HG03575 (cell line): ENCODE data around the gene IRX4.

ENCODE experiments used
- ATAC-seq: cut with Tn5 transposase; IDR thresholded peaks from one replicate; pipeline ENCODE4 v1.9.1; 2021; ENCODE audit not compliant: unreplicated experiment, insufficient number of reproducible peaks, low FRiP score; ENCODE audit errors: extremely low read depth

The IRX4 gene

DNA sequence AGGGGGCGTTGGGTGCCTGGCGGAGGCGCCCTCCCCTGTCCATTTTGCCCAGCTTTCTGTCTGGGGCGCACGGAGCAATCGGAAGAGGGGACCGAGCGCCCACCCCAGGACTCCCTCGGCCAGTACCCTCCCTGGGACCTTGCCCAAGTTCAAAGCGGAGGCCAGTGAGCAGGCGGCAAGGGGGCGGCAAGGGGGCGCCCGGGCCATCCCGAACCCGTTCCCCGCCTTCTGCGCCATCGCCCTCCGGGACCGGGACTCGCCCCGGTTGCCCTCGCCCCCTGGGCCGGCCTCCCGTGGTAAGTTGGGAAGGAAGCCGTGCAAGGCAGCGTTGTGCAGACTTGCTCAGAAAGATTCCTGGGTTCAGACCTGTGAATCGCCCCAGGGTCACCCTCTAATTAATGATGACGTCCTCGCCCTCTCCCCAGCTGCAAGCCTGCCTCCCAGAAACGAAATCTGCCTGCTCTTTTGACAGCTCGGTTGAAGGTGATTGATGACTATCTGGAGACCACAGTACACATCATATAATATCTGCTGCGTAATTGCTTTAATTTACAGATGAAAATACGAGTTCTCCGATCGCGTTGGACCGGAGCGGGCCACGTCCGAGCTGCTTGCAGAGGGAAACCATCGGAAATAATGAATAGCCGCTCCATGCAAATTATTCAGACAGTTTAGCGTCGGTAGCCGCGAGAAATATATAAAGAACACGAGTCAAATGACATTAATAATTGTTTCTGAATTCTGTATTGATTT, 1.4 kb upstream of the IRX4 start:
- ATAC-seq, result no peak

DNA sequence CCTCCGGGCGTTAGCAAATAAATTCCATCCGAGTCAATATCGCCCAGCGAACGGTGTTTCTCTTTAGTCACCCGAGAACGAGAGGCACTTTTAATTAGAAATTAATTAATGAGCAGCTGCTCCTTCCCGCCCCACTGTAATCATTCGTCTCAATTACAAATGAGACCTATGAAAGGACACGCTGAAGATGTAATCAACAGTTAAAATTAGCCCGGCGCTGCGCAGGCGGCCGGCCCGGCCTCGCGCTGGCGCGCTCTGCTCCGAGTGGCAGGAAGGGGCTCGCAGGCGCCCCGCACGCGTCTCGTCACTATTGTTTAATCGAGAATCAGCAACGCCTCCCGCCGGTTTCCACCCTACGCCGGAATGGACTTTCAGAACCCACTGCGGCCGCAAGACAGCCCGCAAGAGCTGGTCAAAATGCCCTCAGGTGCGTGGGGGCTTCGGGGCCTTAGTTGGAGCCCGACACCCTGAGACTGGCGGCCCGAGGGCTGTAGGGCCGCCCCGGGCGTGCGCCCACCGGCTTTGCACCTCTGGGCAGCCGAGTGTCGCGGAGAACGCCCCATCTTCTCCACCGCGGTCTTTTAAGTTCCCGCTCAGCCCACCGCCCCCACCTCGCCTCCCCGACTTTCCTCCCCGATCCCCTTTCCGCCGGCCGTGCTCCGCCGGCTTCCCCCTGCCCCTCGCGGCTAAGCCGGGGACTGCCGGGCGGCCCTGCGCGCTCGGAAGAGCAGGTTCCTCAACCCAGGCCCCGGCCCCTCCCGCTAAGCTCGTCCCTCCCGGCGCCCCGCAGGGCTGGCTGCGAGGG, 597 bp upstream of the IRX4 start:
- ATAC-seq, result no peak

DNA sequence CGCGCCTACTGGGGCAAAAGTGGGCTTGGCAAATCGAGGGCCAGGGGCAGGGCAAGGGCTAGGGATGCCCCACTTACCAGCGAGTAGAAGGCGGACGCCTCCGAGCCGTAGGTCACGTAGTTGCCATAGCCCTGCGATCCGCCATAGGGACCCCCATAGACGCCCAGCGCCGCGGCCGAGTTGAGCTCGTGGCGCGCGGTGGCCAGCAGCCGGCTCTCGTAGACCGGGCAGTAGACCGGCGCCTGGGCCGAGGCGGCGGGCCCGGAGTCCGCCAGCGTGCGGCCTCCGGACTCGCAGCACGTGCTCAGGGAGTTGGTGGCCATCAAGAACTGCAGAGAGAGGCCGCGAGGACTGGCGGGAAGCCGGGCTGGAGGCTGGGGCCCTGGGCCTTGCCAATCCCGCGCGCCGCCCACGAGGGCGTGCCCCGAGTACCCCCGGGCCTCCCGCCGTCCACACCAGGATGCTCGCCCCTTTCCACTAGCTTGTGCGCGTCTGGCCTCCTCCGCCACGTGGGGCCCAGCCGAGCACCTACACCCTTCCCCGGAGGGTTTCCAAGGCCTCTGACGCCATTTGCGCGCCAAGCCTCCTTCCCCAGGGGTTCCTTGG, 891 bp downstream of the IRX4 start:
- ATAC-seq, result no peak

DNA sequence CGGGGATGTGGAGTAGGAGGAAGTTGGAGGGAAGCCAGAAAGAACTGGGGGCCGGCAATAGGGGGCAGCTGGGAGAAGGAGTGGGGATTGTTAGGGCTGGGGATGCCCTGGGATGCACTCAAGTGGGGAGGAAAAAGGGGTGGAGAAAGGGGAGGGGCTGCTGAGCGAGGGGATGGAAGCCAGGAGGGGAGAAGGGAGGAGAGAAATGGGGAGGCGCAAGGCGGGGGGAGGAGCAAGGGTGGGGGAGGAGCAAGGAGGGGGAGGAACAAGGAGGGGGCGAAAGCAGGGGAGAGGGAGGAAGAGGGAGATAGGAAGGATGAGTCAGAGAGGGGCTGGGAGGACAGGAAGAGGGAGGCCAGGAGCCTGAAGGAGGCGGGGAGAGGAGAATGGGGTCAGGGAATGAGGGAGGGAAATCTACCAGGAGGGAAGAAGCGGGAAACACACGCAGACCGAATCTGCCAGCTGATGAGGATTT, 1.6 kb downstream of the IRX4 start:
- ATAC-seq, result no peak

DNA sequence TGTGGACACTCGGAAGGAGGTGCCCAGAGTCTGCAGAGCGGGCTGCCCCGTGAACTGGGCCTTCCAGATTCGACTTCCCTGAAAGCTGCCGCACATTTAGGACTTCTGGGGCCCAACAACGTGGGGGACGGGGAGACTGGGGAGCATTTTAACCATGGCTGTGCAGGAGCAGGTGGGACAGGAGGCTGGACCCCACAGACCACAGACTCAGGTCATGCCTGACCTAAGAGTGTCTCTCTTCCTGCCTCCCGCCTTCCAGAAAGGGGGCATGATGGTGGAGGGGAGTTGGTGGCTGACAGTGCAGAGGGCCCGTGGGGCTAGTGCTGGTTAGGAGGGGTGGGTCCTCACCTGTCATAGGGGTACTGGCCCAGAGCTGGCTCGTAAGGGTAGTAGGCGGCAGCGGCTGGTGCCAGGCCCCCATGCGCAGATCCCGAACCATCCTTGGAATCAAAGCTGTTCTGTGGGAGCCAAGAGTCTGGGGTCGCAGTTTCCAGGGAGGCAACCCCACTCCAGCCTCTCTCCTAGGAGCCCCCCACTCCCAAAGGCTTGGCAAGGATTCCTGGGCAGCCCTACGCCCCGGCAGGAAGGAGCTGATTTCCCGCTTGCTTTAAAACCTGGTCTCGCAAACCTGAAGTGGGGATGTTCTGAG, 2.2 kb downstream of the IRX4 start:
- ATAC-seq, result no peak

DNA sequence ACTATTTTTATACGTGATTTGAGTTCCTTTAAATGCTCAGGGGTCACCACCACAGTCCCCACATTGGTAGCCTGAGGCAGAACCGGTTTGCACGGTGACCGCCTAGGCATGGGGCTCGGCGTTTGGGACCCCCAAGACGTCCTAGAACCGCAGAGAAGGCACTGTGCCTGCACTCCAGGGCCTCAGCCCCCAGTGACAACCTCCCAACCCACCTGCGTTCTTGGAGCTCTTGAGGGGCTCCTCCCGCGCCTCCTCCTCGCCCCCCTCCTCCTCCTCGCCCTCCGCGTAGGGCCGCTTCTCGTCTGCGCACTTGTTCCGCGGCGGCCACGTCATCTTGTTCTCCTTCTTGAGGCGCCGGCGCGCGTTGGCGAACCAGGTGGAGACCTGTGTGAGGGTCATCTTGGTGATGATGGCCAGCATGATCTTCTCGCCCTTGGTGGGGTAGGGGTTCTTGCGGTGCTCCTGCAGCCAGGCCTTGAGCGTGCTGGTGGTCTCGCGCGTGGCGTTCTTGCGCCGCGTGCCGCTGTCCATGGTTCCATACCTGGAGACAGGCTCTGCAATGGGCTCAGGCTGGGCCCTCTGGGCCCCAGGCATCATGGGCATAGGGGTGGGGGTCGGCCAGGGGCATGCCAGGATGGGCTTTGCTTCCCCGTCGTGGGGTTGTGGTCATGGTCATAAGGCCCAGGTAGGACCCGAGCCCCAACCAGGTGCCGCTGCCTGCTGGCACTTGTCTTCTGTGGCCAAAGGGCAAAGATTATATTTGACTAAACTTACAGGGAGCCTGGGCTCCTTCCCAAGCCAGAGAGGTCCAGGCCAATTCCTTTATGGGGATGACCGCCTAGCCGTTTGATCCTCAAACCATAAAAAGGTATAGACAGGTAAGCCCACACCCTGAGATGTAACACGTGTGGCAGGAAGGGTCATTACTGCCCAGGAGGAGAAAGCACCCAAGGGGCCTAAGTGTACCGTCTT, 3.1 kb downstream of the IRX4 start:
- ATAC-seq, result no peak

DNA sequence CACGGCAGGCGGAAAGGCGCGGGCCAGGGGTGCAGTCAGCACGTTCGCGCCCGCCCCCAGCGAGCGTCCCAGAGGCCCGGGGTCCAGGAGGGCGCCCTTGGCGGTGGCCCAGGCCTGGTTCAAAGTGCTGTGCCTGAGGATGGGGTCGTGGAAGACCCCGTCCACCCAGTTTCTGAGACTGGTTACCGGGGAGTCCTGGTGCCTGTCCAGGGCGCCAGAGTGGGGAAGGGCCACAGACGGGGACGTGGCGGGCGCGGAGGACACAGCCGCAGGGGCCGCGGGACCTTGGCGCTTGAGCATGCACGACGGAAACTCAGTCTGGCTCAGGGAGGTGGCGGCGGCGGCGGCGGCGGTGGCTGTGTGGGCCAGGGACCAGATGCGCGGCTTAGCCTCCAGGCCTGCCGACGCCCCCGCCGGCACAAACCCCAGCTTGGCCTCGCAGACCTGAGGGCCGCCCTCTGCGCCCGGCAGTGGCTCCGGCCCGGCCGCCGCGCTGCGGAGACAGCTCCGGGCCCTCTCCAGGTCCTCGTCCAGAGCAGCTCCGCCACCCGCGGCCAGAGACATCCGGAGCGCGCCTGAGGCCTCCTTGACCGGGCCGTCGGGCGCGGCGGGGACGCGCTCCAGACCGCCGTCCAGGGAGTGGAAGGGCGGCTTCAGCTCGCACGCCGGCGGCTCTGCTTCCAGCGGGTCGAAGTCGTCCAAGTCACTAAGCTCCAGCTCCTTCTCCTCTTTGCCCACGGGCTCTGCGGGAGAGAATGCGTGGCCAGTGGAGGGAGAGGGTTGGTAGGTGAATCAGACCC, 4.5 kb downstream of the IRX4 start:
- no peak for ATAC-seq

DNA sequence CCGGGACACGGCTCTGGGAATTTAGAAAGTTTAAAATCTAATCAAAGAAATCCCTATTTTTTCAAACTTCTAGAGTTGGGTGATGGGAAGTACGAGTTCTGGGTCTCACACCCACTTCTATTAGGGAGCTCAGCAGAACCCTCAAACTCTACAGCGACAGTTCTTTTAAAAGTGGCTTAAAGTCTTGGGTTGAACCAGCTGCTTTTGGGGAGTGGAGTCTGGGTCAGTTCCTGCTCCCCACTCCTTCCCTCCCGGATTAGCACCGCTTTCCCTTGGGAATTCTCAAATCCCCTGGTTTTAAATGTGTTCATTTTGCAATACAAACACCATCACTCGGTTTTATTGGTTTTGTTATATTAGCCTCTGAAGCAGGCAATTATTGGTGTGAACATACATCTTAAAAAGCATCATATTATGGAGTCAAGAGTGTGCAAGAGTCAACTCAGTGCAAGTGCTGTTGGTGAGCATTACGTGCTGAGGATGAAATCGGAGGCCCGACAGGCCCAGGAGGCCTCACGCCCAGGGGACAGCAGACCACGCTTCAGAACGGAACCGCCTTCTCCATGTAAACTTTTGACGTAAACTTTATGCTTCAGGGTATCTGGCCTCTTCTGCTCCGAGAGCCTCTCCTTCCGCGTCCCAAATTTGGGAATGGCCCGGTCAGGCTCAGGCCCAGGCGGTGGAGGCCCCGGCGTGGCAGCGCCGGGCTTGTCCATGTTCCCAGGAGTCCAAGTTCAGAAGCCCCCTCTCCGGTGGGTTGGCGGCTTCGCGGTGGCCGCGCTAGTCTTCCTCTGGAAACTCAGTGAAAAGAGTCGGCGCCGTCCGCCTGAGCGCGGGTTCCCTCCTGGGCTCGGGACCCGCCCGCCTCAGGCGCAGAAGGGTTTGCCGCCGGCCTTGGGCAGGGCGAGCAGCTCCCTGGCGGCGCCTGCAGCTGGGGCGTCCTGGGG, 5.3 kb downstream of the IRX4 start:
- no peak for ATAC-seq

DNA sequence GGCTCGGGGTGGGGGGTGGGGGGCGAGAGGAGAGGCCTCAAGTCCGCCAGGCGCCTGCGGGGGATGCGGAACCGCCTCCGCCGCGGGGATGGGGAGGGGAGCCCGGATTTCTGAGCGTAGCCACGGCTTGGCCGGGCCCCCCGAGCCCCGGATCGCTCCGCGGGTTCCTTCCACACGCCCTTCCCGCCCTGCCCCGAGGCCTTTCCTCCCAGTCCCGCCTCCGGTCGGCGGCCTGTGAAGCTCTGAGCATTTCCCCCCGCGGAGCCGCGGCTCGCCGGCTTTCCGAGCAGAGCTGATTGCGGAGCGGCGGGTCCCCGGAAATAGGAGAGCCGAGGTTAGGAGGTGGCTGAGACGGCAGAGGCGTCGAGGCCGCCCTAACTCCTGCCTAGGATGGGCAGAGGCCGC, 6.1 kb downstream of the IRX4 start:
- no peak for ATAC-seq

DNA sequence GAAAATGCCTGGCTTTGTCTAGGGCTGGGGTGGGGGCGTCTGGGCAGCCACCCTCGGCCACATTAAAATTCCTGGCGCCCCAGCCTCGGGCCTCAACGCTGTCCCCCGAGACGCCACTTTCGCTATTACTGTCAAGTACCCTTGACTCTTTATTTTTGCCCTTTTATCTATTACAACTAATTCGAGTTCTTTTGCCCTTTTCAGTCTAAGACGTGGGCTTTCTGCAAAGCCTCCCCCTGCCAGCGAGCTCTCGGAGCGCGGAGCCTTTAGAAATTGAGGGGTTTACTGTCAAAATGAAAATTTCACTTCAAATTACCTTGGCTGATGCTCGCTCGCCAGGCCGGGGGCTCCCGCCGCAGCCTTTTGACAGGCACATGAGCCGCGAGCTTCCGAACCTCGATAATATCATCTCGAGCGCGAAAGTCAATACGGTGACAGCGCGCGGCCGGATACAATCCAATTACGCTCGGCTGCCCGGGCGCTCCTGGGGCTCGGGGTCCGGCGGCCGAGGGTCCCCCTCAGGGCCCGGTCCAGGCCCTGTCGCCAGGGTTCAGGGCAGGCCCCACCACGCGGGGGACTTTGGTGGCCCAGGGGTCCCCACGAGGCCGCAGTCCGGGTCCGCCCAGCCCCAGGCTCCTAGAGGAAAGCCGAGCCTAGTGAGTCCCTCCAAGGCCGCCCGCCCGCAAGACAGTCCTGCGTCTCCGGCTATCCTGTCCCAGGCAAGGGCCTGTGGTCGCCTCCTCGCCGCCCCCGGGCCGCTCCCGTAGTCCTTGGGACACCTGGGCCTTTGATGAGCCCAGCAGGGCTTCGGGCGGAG, 6.7 kb downstream of the IRX4 start:
- no peak for ATAC-seq

DNA sequence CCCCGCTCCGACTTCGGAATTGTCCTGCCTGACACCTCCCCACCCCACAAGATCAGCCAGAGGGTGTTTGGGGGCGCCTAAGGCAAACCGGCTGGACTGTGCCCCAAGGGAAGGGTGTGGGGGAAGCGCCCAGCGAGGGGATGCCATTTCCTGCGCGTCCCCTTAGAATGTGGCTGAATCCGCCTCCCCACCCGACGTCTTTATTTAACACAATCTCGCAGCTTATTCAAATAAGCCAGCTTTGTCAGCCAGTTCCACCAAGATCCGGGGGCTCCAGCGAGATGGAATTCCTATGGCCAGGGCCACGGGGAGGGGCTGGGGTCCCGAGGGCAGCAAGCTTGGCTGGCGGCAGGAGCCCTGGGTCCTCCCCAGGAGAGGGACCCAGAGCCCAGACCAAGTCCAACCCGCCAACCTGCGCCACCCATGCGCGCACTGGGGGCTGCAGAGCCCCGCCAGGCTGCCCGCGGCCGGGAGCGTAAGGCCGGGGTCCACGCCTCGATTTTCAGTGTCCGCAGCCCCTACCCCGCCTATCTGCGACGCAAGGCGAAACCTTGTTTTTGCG, 7.4 kb downstream of the IRX4 start:
- no peak for ATAC-seq

DNA sequence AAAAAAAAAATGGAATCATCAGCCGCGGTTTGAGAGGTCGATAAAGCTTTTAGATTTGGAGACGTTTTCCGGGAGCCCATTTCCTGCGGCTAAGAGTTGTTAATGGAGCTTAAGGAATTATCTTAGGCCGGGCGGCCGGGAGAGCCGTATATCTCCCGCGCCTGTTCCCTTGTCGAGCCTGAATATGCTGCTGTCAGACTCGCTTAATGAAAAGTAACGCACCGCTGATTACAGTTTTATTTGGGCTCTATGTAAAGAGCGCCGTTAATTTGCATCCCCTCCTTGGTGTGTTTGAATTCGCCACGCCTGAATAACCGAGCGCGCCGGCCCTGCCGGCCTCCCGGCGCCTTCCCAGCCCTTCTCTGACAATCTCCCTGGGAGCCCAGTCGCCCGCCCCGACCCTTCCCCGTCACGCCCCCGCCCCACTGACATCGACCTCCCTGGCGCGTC, 7.9 kb downstream of the IRX4 start:
- ATAC-seq, result no peak

DNA sequence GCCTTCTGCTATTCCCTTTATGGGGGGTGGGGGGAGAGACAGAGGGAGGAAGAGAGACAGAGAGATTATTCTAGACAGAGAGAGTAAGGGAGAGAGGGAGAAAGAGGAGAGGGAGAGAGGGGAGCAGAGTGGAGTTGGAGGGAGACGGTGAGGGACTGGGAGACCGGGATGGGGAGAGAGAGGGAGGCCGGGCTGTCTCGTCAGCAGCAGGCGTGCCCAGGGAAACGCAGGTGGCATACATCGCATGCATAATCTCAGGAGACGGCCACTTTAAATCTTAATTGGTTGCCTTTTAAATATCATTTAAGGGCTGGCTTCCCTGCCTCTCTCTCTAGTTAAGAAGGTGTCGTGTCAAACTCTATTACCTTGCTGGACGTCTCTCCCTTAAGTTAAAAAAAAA, 8.4 kb downstream of the IRX4 start:
- no peak for ATAC-seq

DNA sequence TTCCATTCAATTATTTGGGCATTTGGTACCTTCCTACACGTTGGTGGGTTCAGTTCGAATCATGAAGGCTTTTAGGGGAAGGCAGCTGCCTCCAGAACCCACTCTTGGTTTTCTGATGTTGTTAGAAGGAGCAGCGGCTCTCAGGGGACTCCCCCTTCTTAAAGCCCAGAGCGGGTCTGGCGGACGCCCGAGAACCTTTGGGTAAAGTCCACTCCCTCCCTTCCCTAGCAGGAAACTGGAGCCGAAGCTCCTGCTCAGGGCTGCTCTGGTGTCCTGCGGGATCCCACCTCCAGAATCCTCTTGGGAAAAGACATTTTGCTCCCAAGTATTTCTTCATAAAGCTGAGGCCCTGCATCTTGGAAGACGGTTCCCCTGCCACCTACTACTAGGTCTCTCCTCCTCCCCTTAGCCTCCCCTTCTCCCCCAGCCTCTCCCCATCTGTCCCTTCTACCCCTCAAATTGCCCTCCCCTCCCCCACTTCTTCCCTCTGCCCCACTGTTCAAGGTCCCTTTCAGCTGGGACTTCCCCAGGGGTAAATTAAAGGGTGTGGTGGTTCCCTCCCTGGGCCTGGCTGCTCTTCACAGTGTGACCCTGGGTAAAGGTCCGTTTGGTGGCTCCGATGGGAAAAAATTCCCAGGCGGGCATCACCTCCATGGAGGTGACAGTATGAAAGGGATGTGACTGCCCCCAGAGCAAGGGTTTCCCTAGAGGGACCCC, 9.3 kb downstream of the IRX4 start:
- no peak for ATAC-seq

DNA sequence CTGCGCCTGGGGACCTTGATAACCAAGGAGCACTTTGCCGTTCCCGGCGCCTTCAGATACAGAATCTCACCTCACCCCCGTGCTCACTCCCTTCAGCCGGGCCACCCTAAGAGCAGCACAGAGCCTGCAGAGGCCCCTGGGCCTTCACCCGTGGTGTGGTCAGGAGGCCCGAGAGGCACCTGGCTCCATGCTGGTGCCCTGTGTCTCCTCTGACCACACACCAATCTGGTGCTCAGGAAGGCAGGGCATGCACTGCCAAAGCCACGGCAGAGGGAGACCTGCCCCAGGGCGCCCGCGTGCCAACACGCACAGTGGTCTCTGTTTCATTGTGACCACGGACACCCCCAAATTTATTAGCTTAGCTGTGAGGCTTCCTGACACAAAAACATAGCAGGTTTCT, 11.3 kb downstream of the IRX4 start:
- no peak for ATAC-seq
